IMR-90 (cell line): ENCODE results near the gene MRPL34. TPM values are rescaled to one million over a fixed set of nuclear protein-coding genes. Genes with fewer than 3 reads are reported as not detected.
A peak's percentile ranks its signal among the peaks of the same experiment; 100 is the strongest.

Experiments used
- ATAC-seq: fragments of 200-7000 bp; cut with Tn5 transposase; 2 replicates; pipeline ENCODE4 v1.9.1; 2020; ENCODE audit warnings: low read depth, mild to moderate bottlenecking, moderate library complexity
- BruUV-seq: library from RNA; stranded (reverse); fragments of 400-500 nt; replicated peaks from 2 replicates; lab custom pipeline; 2021; lab: Mats Ljungman, UMichigan
- CTCF ChIA-PET: fragments of 300-600 bp; formaldehyde crosslinking; extraction: SDS; loops from one replicate; lab custom pipeline; 2021; ENCODE audit warnings: antibody characterized with exemption; lab: Yijun Ruan, JAX
- POLR2A ChIA-PET: fragments of 300-600 bp; sonication (Branson Sonifier 250); formaldehyde crosslinking; loops from one replicate; lab custom pipeline; 2022; ENCODE audit warnings: antibody characterized with exemption; ENCODE audit not compliant: unreplicated experiment; lab: Charles Lee
- DNase-seq: peaks from one replicate; pipeline ENCODE4 v3.0.0; 2013
- H2AFZ ChIP-seq: replicated peaks from 2 replicates; pipeline ENCODE3; 2013; ENCODE audit warnings: low read length, mild to moderate bottlenecking; ENCODE audit not compliant: poor library complexity
- H2AK5ac ChIP-seq: 2 replicates; pipeline ENCODE4 v1.6.1; 2013; ENCODE audit warnings: low read depth, low read length, inconsistent platforms
- H2AK9ac ChIP-seq: replicated peaks from 2 replicates; pipeline ENCODE3; 2013; ENCODE audit warnings: mild to moderate bottlenecking, low read depth, low read length, moderate library complexity; ENCODE audit not compliant: poor library complexity
- H2BK120ac ChIP-seq: 2 replicates; pipeline ENCODE4 v1.6.1; 2013; ENCODE audit warnings: low read depth, low read length, inconsistent platforms
- H2BK15ac ChIP-seq: 3 replicates; pipeline ENCODE4 v1.6.1; 2013; ENCODE audit warnings: low read depth, low read length, inconsistent platforms
- H2BK20ac ChIP-seq: 2 replicates; pipeline ENCODE4 v1.6.1; 2013; ENCODE audit warnings: low read depth, mild to moderate bottlenecking, inconsistent platforms, low read length, moderate library complexity
- H2BK5ac ChIP-seq: 2 replicates; pipeline ENCODE4 v1.6.1; 2013; ENCODE audit warnings: mild to moderate bottlenecking, low read depth, low read length, inconsistent platforms; ENCODE audit not compliant: poor library complexity, severe bottlenecking
- H3K14ac ChIP-seq: replicated peaks from 2 replicates; pipeline ENCODE4 v1.6.1; 2013; ENCODE audit warnings: low read depth, low read length, inconsistent platforms
- H3K18ac ChIP-seq: 2 replicates; pipeline ENCODE4 v1.6.1; 2013; ENCODE audit warnings: low read depth, low read length, control low read depth
- H3K23ac ChIP-seq: 2 replicates; pipeline ENCODE4 v1.6.1; 2013; ENCODE audit warnings: low read depth, low read length, inconsistent platforms
- H3K27ac ChIP-seq: 2 replicates; pipeline ENCODE4 v1.5.1; 2013; ENCODE audit warnings: mild to moderate bottlenecking, control low read depth, low read length; ENCODE audit not compliant: insufficient read depth
- H3K27me3 ChIP-seq: 2 replicates; pipeline ENCODE4 v1.6.1; 2013; ENCODE audit warnings: low read length; ENCODE audit not compliant: control insufficient read depth, insufficient read depth
- H3K36me3 ChIP-seq: 2 replicates; pipeline ENCODE4 v1.6.1; 2013; ENCODE audit warnings: low read length, mixed read lengths; ENCODE audit not compliant: control insufficient read depth, insufficient read depth
- H3K4ac ChIP-seq: 2 replicates; pipeline ENCODE4 v1.6.1; 2013; ENCODE audit warnings: low read depth, low read length, inconsistent platforms
- H3K4me1 ChIP-seq: 2 replicates; pipeline ENCODE4 v1.6.1; 2013; ENCODE audit warnings: low read length, mixed read lengths; ENCODE audit not compliant: control insufficient read depth, insufficient read depth
- H3K4me2 ChIP-seq: 2 replicates; pipeline ENCODE4 v1.6.1; 2013; ENCODE audit warnings: low read depth, mild to moderate bottlenecking, control low read depth, low read length, moderate library complexity
- H3K4me3 ChIP-seq: 2 replicates; pipeline ENCODE4 v1.5.1; 2013; ENCODE audit warnings: low read depth, mild to moderate bottlenecking, control low read depth, low read length, moderate library complexity; ENCODE audit not compliant: insufficient read depth
- H3K56ac ChIP-seq: 2 replicates; pipeline ENCODE4 v1.6.1; 2013; ENCODE audit warnings: low read length, inconsistent platforms; ENCODE audit not compliant: insufficient read depth; ENCODE audit errors: extremely low read depth
- H3K79me1 ChIP-seq, 2 experiments: 2 replicates each; pipeline ENCODE4 v1.6.1; 2013; ENCODE audit warnings: low read length in 2 of 2, inconsistent platforms in 1 of 2, low read depth in 1 of 2
- H3K9ac ChIP-seq: 2 replicates; pipeline ENCODE4 v1.6.1; 2013; ENCODE audit warnings: low read depth, low read length, control low read depth
- H3K9me1 ChIP-seq: 2 replicates; pipeline ENCODE4 v1.6.1; 2013; ENCODE audit warnings: low read length, inconsistent platforms; ENCODE audit not compliant: insufficient read depth
- H3K9me3 ChIP-seq: 2 replicates; pipeline ENCODE4 v1.6.1; 2013; ENCODE audit warnings: low read length; ENCODE audit not compliant: control insufficient read depth, insufficient read depth
- H4K20me1 ChIP-seq: 2 replicates; pipeline ENCODE4 v1.6.1; 2013; ENCODE audit warnings: low read length, inconsistent platforms; ENCODE audit not compliant: insufficient read depth
- H4K5ac ChIP-seq: 2 replicates; pipeline ENCODE4 v1.6.1; 2013; ENCODE audit warnings: mild to moderate bottlenecking, low read depth, low read length, control low read depth
- H4K8ac ChIP-seq, 2 experiments: 2 replicates each; pipeline ENCODE4 v1.6.1; 2013; ENCODE audit warnings: low read depth in 2 of 2, low read length in 2 of 2, control low read depth in 1 of 2, inconsistent platforms in 1 of 2
- H4K91ac ChIP-seq: 2 replicates; pipeline ENCODE4 v1.6.1; 2013; ENCODE audit warnings: low read depth, low read length, inconsistent platforms; ENCODE audit not compliant: insufficient read depth
- BHLHE40 ChIP-seq: fragments of 150-350 bp; IDR thresholded peaks from 2 replicates; pipeline ENCODE4 v1.6.1; 2016; ENCODE audit warnings: mild to moderate bottlenecking, low read depth, low read length
- CEBPB ChIP-seq: IDR thresholded peaks from 2 replicates; pipeline ENCODE4 v1.6.1; 2012; ENCODE audit warnings: low read depth, low read length, improper control_type of control experiment
- FOS ChIP-seq: fragments of 150-350 bp; IDR thresholded peaks from 2 replicates; pipeline ENCODE4 v1.6.1; 2016; ENCODE audit warnings: low read depth, low read length
- MAFK ChIP-seq: IDR thresholded peaks from 2 replicates; pipeline ENCODE4 v1.6.1; 2012; ENCODE audit warnings: low read depth, low read length, improper control_type of control experiment
- MAZ ChIP-seq: IDR thresholded peaks from 2 replicates; pipeline ENCODE4 v1.6.1; 2012; ENCODE audit warnings: low read depth, mild to moderate bottlenecking, low read length, improper control_type of control experiment, moderate library complexity, borderline replicate concordance
- NFE2L2 ChIP-seq: fragments of 150-350 bp; IDR thresholded peaks from 2 replicates; pipeline ENCODE4 v1.6.1; 2016; ENCODE audit warnings: low read depth, mild to moderate bottlenecking, low read length
- POLR2A ChIP-seq: IDR thresholded peaks from 2 replicates; pipeline ENCODE4 v1.6.1; 2012; ENCODE audit warnings: mild to moderate bottlenecking, low read depth, low read length
- RFX5 ChIP-seq: IDR thresholded peaks from 2 replicates; pipeline ENCODE4 v1.8.0; 2012; ENCODE audit warnings: low read depth, mild to moderate bottlenecking, low read length, moderate library complexity
- WGBS, 2 experiments: methylation state at CpG; one replicate each; pipeline versions ENCODE4 v1.1.5 to v1.1.7; 2013; ENCODE audit warnings: missing lambda C conversion rate in 2 of 2; ENCODE audit not compliant: insufficient read length in 1 of 2; ENCODE audit errors: extremely low coverage in 2 of 2; 5-methylcytosine and 5-hydroxymethylcytosine counted together
- dilution Hi-C: fragments of 300-500 bp; cut with HindIII; formaldehyde crosslinking; loops from one replicate; pipeline ENCODE4 v1.14.3; 2018; ENCODE audit warnings: low sequenced_read_pairs; ENCODE audit not compliant: unreplicated experiment
- in situ Hi-C: fragments of 300-500 bp; cut with MboI; formaldehyde crosslinking; loops from 3 replicates; pipeline ENCODE4 v1.14.3; 2019; ENCODE audit warnings: low sequenced_read_pairs, inconsistent platforms, mixed read lengths
- intact Hi-C: fragments of 100-400 bp; cut with micrococcal nuclease; formaldehyde crosslinking; loops from 2 replicates; pipeline ENCODE4 v1.10.0; 2022
- polyA plus RNA-seq, 3 experiments: library from polyadenylated mRNA; depleted of rRNA; stranded (reverse); fragments of >200 nt; gene quantifications; 2 replicates each; pipeline ENCODE4 v1.2.3, GENCODE V29; 2012; ENCODE audit warnings: low replicate concordance in 1 of 3
- total RNA-seq: library from RNA; depleted of rRNA; stranded (reverse); fragments of >200 nt; gene quantifications from 2 replicates; pipeline ENCODE4 v1.2.3, GENCODE V29; 2012
- TF ChIP-seq, protein P1 (sequence below): fragments of 150-350 bp; IDR thresholded peaks from 2 replicates; pipeline ENCODE4 v1.6.1; 2017; ENCODE audit warnings: mild to moderate bottlenecking, antibody characterized with exemption, low read length, low read depth

MRPL34 gene
- total and polyA plus RNA-seq, 2 of the 4 experiments (the other 2 are of a cell fraction) = 7.3 to 37.0 TPM

DNA sequence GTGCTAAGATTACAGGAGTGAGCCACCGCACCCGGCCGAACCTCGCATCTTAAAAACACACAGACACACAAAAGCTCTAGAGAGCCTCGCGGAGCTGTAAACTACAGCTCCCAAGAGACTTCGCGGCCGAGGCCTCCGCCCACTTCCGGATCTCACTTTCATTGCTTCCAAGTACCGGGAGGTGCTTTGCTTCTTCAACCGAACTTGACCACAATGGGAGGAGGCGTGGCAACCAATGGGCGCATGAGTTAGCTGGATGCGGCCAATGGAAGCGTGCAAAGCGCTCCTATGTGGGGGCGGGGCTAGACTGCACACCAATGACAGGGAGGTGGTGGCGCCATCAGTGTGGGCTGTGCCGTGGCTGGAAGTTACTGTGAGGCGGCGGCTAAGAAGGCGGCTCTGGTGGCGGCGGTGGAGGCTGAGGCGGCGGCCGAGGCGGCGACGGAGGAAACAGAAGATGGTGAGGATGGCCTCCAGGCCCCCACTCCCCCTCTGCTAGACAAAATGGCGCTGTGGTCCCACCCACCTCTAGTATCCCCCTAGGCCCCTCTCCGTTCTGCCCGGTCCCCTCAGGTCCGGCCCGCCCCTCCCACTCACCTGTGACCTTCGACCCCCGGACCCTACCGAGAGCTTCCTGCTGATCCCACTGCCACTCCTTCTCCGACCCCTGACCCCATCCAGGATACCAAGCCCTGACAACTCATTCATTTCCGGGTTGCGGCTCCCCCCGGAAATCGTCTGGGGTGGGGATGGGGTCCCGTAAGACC, 3.7 kb downstream of the MRPL34 start, which contains the start of gene DDA1 (continued):
- TF ChIP-seq MAZ = peak; percentile 66; the same call in 1 of the 2 replicates
- no peak for TF ChIP-seq RFX5
- TF ChIP-seq MAFK = no peak

DNA sequence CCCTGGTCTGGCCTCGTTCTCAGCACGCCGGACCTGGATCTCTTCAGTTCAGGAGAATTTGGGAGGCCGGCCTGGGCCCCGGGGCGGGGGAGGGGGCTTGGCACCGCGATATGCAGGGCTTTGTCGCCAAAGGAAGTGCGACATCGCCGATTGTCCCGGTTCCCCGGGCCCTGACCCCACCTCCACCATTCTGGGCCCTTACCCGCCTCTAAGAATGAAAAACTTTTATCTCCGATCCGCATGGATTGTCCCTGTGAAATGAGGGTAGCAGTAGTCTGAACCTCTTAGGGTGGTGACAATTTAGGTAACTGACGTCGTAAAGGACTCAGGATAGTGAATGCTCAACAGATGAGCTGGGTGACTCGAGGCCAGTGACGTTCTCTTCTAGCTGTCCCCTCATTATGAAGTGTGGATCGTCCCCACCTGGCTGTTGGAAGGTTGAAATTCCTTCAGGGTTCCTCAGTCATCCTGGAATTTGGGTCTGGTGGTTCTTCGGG, 4.3 kb downstream of the MRPL34 start:
- Histone ChIP-seq H3K18ac (no peak overlapping the region), H3K27me3 (no peaks in the 10 kb centered on the region), H3K4me2 (peak overlapping the region; percentile 98), H2AK5ac (peak overlapping the region; percentile 94), H2BK20ac (0 out of 2 replicates have a peak overlapping the region, but pooled peaks have one; percentile 23), H3K9me1 (peaks cover 18% of the 10 kb centered on the region), H3K4me3 (peak overlapping the region; percentile 60), H2AFZ (peak overlapping the region; percentile 95), H4K5ac (peak overlapping the region; percentile 57), H4K91ac (peak overlapping the region; percentile 52), H4K8ac (peak overlapping the region; percentile 20 to 92; a peak in 2 of 4 replicates), H2BK5ac (peak overlapping the region; percentile 69), H2BK15ac (no peak overlapping the region), H2AK9ac (peak overlapping the region; percentile 100), H3K9me3 (no peaks in the 10 kb centered on the region), H4K20me1 (peaks cover 29% of the 10 kb centered on the region), H3K9ac (peak overlapping the region; percentile 67), H3K56ac (peak overlapping the region; percentile 59; the same call in 1 of the 2 replicates), H3K4ac (peak overlapping the region; percentile 67), H3K36me3 (peaks cover 21% of the 10 kb centered on the region), H3K14ac (peak overlapping the region; percentile 95), H3K79me1 (peaks cover 34 to 75% of the 10 kb centered on the region in 2 experiments), H3K27ac (peak overlapping the region; percentile 60), H3K4me1 (peaks cover 12% of the 10 kb centered on the region), H2BK120ac (peak overlapping the region; percentile 53; the same call in 1 of the 2 replicates), H3K23ac (peak overlapping the region; percentile 96)
- dilution Hi-C loops (no loop called here), intact Hi-C loops (loop anchor here (1.0 kb wide), 1 partner anchor 24 kb away; the partner anchor contains the start of gene ANO8), in situ Hi-C loops (no loop called here)
- TF ChIP-seq POLR2A = no peak
- TF ChIP-seq FOS = no peak
- no peak for TF ChIP-seq CEBPB
- TF ChIP-seq, protein P1, sequence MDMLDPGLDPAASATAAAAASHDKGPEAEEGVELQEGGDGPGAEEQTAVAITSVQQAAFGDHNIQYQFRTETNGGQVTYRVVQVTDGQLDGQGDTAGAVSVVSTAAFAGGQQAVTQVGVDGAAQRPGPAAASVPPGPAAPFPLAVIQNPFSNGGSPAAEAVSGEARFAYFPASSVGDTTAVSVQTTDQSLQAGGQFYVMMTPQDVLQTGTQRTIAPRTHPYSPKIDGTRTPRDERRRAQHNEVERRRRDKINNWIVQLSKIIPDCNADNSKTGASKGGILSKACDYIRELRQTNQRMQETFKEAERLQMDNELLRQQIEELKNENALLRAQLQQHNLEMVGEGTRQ = no peak
- no peak for TF ChIP-seq BHLHE40
- TF ChIP-seq NFE2L2 = no peak
- TF ChIP-seq MAZ = no peak
- POLR2A ChIA-PET = no interaction called here
- ATAC-seq (no peak), DNase-seq (no peak)
- BruUV-seq = no TSS peak
- CTCF ChIA-PET = no interaction called here
- WGBS, 2 experiments = 8% methylated on average over 3 of the region's 23 CpGs; no CpG with 5 or more reads in 1 of the 2 experiments
